B cell (primary cell): ENCODE data around the gene ACACB.

ENCODE experiments used
- CTCF ChIP-seq: fragments of 200-600 bp; IDR thresholded peaks from one replicate; pipeline ENCODE4 v1.8.0; 2022; ENCODE audit warnings: antibody characterized with exemption, mild to moderate bottlenecking
- EZH2 ChIP-seq: IDR thresholded peaks from 2 replicates; pipeline ENCODE4 v1.6.1; 2012; ENCODE audit warnings: borderline replicate concordance, low read depth, mild to moderate bottlenecking, moderate library complexity, low read length; ENCODE audit not compliant: insufficient read depth, poor library complexity, severe bottlenecking

GRCh38 chr12:109263439-109263838, 147.1 kb downstream of the ACACB start:
- TF ChIP-seq CTCF, result no peak
- no peak for TF ChIP-seq EZH2
